ENCODE data around the gene MON1B.

The MON1B gene

GRCh38 chr16:77170805-77171204 is 20.2 kb upstream of the MON1B start:
- no peak for TF ChIP-seq SIN3A (IDR thresholded peaks at IDR 0.05; ENCODE audit: borderline replicate concordance, insufficient read depth, low read length)
- no peak for TF ChIP-seq REST (IDR thresholded peaks at IDR 0.05; ENCODE audit: insufficient read depth in 1 of 2, low read depth in 2 of 2, low read length in 2 of 2)
- no peak for TF ChIP-seq POLR2AphosphoS5 (IDR thresholded peaks at IDR 0.05; ENCODE audit: low read depth, low read length)
- TF ChIP-seq FOXP2 (optimal IDR thresholded peaks at IDR 0.05; ENCODE audit: borderline replicate concordance, extremely low read depth, extremely low read length, insufficient read depth): no peak

- no peak for TF ChIP-seq FOXP2 (optimal IDR thresholded peaks at IDR 0.05; ENCODE audit: borderline replicate concordance, extremely low read depth, extremely low read length, insufficient read depth)
- TF ChIP-seq TAF1 (IDR thresholded peaks at IDR 0.05; ENCODE audit: borderline replicate concordance, insufficient read depth, low read length): no peak
- no peak for TF ChIP-seq SIN3A (IDR thresholded peaks at IDR 0.05; ENCODE audit: borderline replicate concordance, insufficient read depth, low read length)
- no peak for TF ChIP-seq REST (IDR thresholded peaks at IDR 0.05; ENCODE audit: insufficient read depth in 1 of 2, low read depth in 2 of 2, low read length in 2 of 2)
- TF ChIP-seq POLR2AphosphoS5 (IDR thresholded peaks at IDR 0.05; ENCODE audit: low read depth, low read length): no peak
Measured at GRCh38 chr16:77171745-77172635, 19.0 kb upstream of the MON1B start.

- TF ChIP-seq FOXP2 (optimal IDR thresholded peaks at IDR 0.05; ENCODE audit: borderline replicate concordance, extremely low read depth, extremely low read length, insufficient read depth) (no peak), TAF1 (IDR thresholded peaks at IDR 0.05; ENCODE audit: borderline replicate concordance, insufficient read depth, low read length) (no peak), REST (IDR thresholded peaks at IDR 0.05; ENCODE audit: insufficient read depth in 1 of 2, low read depth in 2 of 2, low read length in 2 of 2) (no peak), SIN3A (IDR thresholded peaks at IDR 0.05; ENCODE audit: borderline replicate concordance, insufficient read depth, low read length) (no peak), POLR2AphosphoS5 (IDR thresholded peaks at IDR 0.05; ENCODE audit: low read depth, low read length) (no peak)
Measured at GRCh38 chr16:77172951-77173350, 18.0 kb upstream of the MON1B start.

- TF ChIP-seq REST (IDR thresholded peaks at IDR 0.05; ENCODE audit: insufficient read depth in 1 of 2, low read depth in 2 of 2, low read length in 2 of 2) (no peak), SIN3A (IDR thresholded peaks at IDR 0.05; ENCODE audit: borderline replicate concordance, insufficient read depth, low read length) (no peak), FOXP2 (optimal IDR thresholded peaks at IDR 0.05; ENCODE audit: borderline replicate concordance, extremely low read depth, extremely low read length, insufficient read depth) (no peak), TAF1 (IDR thresholded peaks at IDR 0.05; ENCODE audit: borderline replicate concordance, insufficient read depth, low read length) (no peak)
Measured at GRCh38 chr16:77183137-77183536, 7.9 kb upstream of the MON1B start.
